GM18508 (cell line): ENCODE data around the gene VPS16.
"Not testable (repeated sequence)": the region's sequence is repeated elsewhere in the genome, so short reads cannot be mapped to it uniquely, and the experiment has no call there.

Experiments used
- ATAC-seq: cut with Tn5 transposase; IDR thresholded peaks from one replicate; pipeline ENCODE4 v1.9.1; 2021; ENCODE audit warnings: moderate number of reproducible peaks; ENCODE audit not compliant: insufficient read depth, unreplicated experiment

VPS16 gene

GRCh38 chr20:2805689-2806350 is 34.7 kb upstream of the VPS16 start:
- no peak for ATAC-seq

- no peak for ATAC-seq
Observed at GRCh38 chr20:2806351-2806701, 34.2 kb upstream of the VPS16 start.

GRCh38 chr20:2807019-2807418 is 33.5 kb upstream of the VPS16 start:
- no peak for ATAC-seq

- not testable (repeated sequence) for ATAC-seq
Observed at GRCh38 chr20:2807929-2808328, 32.6 kb upstream of the VPS16 start.

GRCh38 chr20:2809690-2810089 is 30.9 kb upstream of the VPS16 start:
- ATAC-seq, result no peak

GRCh38 chr20:2812189-2812588 is 28.4 kb upstream of the VPS16 start:
- ATAC-seq, result no peak

- no peak for ATAC-seq
Observed at GRCh38 chr20:2814076-2814475, 26.5 kb upstream of the VPS16 start.

- ATAC-seq, result no peak
Observed at GRCh38 chr20:2814587-2815051, 25.9 kb upstream of the VPS16 start, which contains the start of gene C20orf141. TSS of gene C20orf141 (plus strand) at chr20:2814987. CDS start at chr20:2815185, 198 bp downstream.

GRCh38 chr20:2815242-2815900 is 25.2 kb upstream of the VPS16 start:
- no peak for ATAC-seq

- no peak for ATAC-seq
Observed at GRCh38 chr20:2816030-2816582, 24.4 kb upstream of the VPS16 start, which contains the start of gene TMEM239. TSS of gene TMEM239 (plus strand) at chr20:2816364. CDS start at chr20:2816555, 191 bp downstream.

GRCh38 chr20:2816583-2817340 is 23.8 kb upstream of the VPS16 start:
- no peak for ATAC-seq

- ATAC-seq, result no peak
Observed at GRCh38 chr20:2817341-2817726, 23.2 kb upstream of the VPS16 start.

- no peak for ATAC-seq
Observed at GRCh38 chr20:2817891-2818595, 22.5 kb upstream of the VPS16 start.

GRCh38 chr20:2820084-2820895 is 20.3 kb upstream of the VPS16 start:
- no peak for ATAC-seq

GRCh38 chr20:2820896-2821869 is 19.4 kb upstream of the VPS16 start:
- no peak for ATAC-seq

GRCh38 chr20:2822073-2822472 is 18.5 kb upstream of the VPS16 start:
- ATAC-seq, result no peak

- no peak for ATAC-seq
Observed at GRCh38 chr20:2825761-2826160, 14.8 kb upstream of the VPS16 start.

GRCh38 chr20:2826655-2827054 is 13.9 kb upstream of the VPS16 start:
- no peak for ATAC-seq
